GM10847 (cell line): Measurements from ENCODE around the gene NFIA.

Source experiments
- POLR2A ChIP-seq: IDR thresholded peaks from 2 replicates; pipeline ENCODE4 v1.6.1; 2011; ENCODE audit not compliant: insufficient read length; ENCODE audit errors: extremely low read depth

NFIA gene

DNA sequence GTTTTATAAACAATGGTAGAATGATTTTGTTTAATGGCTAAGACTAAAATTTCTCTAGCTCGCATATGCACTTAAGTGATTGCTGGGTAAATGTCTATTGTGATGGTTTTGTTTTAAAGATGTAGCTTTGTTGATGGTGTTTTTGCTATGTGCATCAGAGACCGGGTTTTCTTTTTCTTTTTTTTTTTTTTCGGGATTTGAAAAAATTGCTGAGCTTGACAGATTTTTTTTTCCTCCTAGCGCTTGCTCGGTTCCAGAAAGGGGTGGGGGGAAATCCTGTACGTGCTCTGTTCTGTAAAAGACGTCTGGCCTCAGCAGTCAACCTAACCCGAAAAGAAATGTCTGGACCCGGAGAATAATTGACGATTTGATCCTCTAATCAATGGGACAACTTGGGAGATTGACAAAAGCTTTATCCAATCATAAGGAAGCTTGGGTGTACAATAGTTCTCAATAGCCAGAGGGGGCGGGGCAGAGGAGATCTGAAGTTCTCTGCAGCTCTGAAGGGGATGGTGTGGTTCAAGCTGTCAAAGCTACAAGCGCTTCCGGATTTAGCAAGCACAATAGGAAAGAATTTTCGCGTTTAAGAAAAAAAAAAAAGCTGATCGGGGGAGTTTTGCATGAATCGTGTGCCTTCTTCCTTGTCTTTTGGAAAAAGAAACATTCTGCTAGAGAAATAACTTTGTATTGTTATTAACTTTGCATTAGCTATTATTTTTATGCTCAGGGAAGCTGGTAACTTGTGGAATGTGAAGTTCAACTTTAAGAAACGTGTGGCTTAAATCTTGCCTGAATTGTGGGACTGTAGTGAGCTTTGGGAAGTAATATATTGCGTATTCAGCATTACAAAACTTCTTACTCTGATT lies 4.5 kb upstream of the NFIA start:
- no peak for TF ChIP-seq POLR2A

GRCh38 chr1:61078618-61079295 lies 3.6 kb upstream of the NFIA start:
- no peak for TF ChIP-seq POLR2A

DNA sequence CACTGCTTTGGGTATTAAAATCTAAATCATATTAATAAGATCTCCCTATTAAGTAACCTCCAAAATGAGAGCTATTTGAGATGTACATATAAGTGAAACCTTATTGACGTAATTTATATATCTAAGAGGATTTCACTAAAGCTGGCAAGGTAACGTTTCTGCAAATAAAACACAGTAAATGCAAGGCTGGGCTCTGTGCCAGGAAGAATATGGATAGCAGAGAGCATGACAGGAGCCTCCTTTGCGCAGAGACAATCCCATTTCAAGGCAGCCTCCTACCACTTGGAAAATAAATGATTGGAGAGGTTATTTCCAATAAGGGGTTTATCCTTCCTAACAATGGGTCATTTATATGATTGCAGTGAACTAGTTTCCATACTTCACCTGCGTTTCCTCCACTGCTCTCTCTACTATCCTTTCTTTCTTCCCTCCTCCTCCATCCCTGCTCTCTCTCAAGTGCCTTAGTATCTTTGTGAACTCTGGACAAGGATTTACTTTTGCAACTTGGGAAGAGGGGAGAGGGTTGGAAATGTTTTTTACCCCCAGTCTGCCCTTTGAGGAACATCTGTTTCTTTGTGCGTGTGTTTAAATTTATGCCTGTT lies 3.0 kb upstream of the NFIA start:
- no peak for TF ChIP-seq POLR2A

DNA sequence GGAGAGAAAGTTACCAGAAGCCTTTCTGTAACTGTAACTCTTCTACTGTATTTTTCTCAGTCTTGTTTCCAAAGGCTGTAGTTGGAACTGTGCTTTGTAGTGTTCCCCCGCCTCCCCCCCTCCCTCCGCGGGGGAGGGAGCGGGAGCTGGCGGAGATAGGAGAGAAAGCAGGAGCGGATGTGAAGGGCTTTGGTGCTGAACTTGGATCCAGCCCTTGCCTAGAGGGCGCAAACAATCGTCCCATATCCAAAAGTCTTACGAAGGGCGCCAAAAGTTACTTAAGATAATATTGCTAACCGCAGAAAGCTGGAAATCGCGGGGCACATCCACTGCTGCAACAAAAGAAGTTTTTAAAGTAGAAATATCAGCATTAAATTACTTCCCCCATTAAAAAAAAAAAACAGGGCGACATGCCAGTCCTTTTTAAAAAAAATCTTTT lies 2.4 kb upstream of the NFIA start:
- TF ChIP-seq POLR2A: no peak

GRCh38 chr1:61080413-61081143 lies 1.8 kb upstream of the NFIA start:
- no peak for TF ChIP-seq POLR2A

- TF ChIP-seq POLR2A: no peak
Measured at GRCh38 chr1:61081144-61081685, 1.1 kb upstream of the NFIA start.

- no peak for TF ChIP-seq POLR2A
Measured at GRCh38 chr1:61081686-61082310, 563 bp upstream of the NFIA start.

DNA sequence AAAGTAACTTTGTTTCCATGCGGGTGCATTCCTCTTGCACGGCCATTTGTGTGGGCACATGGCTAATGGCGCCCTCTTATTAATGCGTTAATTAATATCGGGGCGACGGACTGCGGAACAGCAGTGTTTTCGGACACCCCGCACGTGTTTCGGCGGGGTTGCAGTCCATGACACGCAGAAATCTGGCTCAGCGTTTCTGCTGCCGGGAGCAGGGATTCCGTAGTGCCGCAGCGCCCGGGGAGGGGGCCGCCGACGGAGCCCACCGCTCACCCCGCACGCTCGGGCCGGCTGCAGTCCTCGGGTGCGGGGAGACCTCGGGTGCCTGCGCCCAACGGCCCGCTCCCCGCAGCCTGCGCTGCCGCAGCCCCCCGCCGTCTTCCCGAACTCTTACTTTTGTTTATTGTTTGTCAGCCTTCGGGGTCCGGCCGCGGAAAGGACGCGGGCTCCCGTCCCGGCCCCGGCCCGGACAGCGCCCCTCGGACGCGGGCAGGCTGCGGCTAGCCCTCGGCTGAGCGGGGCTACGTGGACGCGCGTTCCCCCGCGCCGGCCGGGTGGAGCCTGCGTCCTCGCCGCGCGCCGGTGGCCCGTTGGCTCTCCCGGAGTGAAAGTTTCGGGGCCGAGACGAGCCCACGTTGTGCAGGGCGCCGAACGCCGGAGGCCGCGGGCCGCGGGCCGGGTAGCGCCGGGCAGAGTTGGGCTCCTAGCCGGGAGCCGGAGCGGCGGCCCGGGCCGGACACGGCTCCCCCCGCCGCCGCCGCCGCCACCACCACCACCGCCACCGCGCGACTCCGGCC lies 849 bp downstream of the NFIA start:
- TF ChIP-seq POLR2A: no peak

GRCh38 chr1:61083807-61084440 lies 1.6 kb downstream of the NFIA start:
- TF ChIP-seq POLR2A: no peak

DNA sequence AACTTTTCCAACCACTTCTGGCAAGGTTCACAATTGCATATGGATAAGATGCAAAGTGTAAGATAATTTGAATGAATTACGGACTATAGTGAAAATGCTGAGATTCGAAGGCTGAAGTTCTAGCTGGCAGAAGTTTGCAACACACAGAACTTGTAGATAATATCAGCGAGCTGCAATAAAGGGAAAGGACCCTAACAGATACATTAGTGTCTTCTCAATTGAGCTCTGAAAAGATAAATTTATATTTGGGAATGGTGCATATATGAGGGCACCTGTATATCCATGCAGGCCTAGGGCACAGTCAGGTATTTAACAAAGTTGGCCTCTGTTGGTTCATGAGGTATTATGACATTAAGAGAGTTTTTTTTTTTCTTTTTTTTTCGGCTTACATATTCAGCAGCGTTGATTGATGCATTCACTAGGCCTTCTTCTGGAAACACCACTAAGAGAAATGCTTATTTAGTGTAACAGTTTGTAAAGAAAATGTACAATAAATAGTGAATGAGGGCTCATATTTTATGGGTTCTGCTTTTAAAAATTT lies 2.2 kb downstream of the NFIA start:
- no peak for TF ChIP-seq POLR2A

DNA sequence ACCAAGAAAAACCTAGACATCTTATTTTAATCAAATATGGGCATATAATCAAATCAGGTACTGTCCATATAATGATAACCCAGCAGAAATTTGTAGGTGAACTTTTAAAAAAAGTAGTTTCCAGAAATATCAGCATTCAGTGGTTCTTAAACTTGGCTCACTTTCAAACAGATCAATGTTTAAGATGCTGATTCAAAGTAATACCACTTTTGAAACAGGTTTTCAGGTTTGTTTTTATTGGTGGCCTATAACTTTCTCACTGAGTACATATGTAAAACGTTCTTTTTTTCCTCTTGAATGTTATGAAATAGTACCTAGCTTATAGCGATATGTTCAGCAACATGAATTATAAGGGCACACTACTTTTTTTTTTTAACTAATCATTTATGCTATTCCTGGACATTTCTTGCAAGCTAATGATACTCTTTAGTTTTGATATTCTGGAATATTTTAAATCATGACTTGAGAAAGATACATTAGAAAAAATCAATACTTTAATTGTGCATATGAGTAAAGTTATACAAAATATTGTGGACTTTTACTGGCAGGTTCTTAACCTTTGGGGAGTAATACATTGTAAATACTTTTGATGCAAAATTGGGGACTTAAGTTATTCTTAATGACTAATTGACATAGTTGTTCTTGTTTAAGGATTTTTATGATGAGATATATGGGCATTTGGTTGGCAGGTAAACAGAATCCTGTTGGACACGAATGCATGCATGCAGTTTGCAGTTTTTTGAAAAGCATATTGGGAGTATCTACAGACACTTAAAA lies 3.0 kb downstream of the NFIA start:
- TF ChIP-seq POLR2A: no peak

GRCh38 chr1:61085983-61086644 lies 3.8 kb downstream of the NFIA start:
- TF ChIP-seq POLR2A: no peak
